HG02840 (cell line): ENCODE measurements around the gene USP7.
A peak's percentile ranks its signal among the peaks of the same experiment; 100 is the strongest.
"Not testable (repeated sequence)": the region's sequence is repeated elsewhere in the genome, so short reads cannot be mapped to it uniquely, and the experiment has no call there.

ENCODE experiments used
- ATAC-seq: cut with Tn5 transposase; IDR thresholded peaks from one replicate; pipeline ENCODE4 v1.9.1; 2021; ENCODE audit warnings: mild to moderate bottlenecking, moderate library complexity, moderate number of reproducible peaks; ENCODE audit not compliant: unreplicated experiment, low FRiP score

USP7 gene

DNA sequence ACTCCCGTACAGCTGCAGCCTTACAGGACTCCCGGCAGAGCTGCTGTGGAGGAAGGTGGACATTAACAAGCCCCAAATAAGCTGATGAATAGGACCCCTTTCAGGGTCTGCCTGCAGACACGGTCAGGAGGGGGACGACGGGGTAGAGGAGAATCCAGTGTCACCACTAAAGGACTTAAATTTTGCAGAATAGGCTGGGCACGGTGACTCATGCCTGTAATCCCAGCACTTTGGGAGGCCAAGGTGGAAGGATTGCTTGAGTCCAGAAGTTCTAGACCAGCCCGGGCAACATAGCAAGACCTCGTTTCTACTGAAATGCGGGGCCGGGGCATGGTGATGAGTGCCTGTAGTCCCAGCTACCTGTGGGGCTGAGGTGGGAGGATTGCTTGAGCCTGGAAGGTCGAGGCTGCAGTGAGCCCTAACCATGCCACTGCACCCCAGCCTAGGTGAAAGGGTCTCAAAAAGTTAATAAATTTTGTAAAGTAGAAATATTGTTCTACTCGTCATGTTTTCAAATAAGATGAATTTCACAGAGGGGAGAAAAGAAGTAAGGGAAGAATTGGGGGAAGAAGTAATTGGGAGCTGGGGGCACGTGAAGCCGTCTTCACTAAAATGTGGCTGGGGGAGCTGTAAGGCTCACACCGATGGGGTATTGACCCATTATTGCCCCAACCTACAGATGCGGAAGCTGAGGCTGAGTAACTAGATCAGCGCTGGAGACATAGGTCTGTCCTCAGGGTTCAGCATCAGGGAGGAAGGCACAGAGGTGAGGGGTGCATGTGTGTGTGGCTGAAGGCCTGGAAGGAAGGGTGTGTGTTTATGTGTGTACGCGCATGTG is 76.9 kb downstream of the USP7 start:
- ATAC-seq = no peak

GRCh38 chr16:8885674-8886592 is 77.8 kb downstream of the USP7 start:
- no peak for ATAC-seq

- ATAC-seq = no peak
Observed at GRCh38 chr16:8882725-8883377, 80.9 kb downstream of the USP7 start.

DNA sequence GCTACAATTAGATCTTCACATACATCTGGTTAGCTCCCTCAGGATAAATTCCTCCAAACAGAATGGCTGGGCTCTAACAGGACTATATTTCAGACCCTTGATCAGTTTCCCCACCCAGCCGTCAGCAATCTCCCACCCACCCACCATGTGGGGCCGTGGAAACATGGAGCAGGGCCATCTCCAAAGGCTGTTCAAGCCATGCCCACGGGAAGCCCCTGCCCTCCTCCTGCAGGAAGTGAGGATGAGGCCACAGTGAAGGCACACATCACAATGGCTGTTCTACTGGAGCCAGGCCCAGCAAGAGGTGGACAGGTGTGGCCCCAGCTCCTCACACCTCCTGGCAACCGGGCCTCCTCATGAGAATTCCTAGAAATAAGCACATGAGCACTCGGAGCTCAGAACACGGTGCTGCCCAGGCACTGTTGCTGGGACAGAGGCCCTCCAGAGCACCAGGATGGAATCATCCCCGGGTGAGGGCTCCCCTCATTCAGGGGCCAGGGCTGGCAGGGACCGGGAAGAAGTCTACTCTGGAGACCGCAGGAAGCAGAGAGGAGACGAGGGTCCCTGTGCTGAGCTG is 81.6 kb downstream of the USP7 start, which contains the start of gene LITAFD:
TSS of gene LITAFD (plus strand) at position 311 of the 577 bp plus-strand sequence. CDS start 2,005 bp downstream, outside the sequence.
- ATAC-seq = no peak

- no peak for ATAC-seq
Observed at GRCh38 chr16:8880839-8881510, 82.7 kb downstream of the USP7 start.

GRCh38 chr16:8878523-8878911 is 85.2 kb downstream of the USP7 start:
- no peak for ATAC-seq

- no peak for ATAC-seq
Observed at GRCh38 chr16:8877894-8878522, 85.7 kb downstream of the USP7 start.

DNA sequence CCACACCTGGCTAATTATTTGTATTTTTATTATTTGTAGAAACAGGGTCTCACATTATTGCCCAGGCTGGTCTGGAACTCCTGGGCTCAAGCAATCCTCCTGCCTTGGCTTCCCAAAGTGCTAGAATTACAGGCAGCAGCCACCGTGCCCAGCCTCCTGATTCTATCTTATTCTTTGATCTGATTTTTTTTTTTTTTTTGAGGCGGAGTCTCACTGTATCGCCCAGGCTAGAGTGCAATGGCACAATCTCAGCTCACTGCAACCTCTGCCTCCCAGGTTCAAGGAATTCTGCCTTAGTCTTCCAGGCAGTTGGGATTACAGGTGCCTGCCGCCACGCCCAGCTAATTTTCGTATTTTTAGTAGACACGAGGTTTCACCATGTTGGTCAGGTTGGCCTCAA is 88.4 kb downstream of the USP7 start:
- not testable (repeated sequence) for ATAC-seq

DNA sequence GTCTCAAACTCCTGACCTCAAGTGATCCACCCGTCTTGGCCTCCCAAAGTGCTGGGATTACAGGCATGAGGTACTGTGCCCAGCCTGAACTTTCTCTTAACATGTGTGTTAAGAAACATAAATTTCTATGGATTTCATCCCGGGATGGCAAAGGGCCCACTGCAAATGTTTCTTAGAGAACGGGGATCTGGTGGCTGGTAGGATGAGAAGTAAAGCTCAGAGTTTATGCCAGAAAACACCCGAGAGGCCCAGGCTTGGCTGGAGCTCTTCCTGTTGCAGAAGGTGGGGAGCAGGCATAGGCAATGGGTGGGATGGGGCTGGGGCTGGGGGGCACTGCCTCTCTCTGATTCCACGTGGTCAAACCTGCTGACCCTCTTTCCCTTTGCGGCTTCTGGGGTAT is 89.3 kb downstream of the USP7 start:
- no peak for ATAC-seq

GRCh38 chr16:8873866-8874195 is 89.9 kb downstream of the USP7 start:
- not testable (repeated sequence) for ATAC-seq

GRCh38 chr16:8872967-8873865 is 90.5 kb downstream of the USP7 start:
- no peak for ATAC-seq

GRCh38 chr16:8872071-8872470 is 91.6 kb downstream of the USP7 start:
- no peak for ATAC-seq

- ATAC-seq = not testable (repeated sequence)
Observed at GRCh38 chr16:8869988-8870241, 93.8 kb downstream of the USP7 start.

DNA sequence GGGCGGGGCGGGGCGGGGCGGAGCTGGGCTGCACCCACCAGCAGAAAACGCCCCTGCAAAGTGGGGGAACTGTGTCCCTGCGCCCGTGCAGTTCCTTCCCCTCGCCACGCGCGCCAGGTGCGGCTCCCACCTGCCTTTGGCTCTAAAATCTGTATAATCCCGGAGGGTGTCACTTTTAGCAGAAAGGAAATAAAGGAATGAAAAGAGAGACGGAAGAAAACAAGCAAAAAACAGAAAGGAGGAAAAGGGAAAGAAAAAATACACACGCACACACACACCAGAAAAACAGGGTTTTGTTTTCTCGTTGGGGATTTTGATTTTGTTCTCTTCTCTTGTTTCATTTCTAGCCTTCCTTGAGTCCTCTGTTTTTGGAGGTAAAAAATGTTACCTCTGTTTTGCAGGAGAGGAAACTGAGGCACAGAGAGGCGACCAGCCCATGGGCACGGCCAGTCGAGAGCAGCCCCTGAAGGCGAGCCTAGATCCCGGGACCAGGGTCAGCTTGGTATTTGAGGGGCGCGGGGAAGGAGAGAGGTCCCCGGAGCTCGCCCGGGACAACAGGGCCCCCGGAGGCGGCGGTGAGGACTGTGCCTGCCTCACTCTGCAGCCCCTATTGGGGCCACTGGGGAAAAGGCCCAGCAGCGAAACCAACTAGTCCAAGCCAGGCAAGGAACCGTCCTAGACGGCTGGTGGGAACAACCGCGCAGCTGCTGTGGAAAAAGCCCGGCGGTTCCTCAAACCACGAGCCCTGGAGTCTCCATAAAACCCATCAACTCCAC is 94.3 kb downstream of the USP7 start:
- no peak for ATAC-seq

DNA sequence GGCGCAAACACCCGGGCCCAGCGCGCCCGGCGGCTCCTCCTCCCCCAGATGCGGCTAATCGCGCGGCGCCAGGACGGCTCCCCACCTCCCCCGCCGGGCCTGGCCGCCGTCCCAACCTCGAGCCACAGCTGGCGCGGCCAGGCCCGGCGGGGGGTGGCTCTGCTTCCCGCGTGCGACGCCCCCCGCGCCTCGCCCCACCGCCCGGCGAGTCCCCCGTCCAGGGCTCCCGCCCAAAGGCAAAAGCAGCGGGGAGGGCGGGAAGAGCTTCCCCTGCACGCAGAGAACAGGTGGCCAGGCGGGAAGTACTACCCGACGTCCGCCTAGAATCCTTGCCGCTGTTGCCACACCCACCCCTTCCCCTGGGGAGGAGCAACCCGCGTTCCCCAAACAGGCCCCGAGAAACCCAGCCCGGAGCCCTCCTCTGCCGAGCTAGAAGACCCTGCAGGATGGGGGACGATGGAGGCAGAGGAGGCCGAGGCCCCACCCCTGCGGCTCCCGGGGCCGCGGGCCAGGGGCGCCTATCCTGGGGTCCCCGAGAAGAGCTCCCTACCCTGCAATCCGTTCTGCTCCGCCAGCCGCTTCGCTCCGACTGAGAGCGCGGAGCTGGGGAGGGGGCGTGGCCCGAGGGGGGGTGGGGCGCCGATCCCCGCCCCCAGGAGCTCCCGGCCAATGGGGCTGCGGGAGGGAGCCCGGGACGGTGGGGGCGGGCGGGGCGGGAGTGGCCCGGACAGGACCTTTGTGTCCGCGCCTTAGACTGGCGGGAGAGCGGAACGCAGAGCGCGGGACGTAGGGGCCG is 95.1 kb downstream of the USP7 start, which contains the start of gene CARHSP1:
TSS of gene CARHSP1 (minus strand) at position 591 of the 796 bp plus-strand sequence. CDS start 9,678 bp downstream, outside the sequence.
- ATAC-seq = peak; percentile 69

- ATAC-seq = no peak
Observed at GRCh38 chr16:8867932-8868415, 95.7 kb downstream of the USP7 start.
